Glomerular visceral epithelial cell (primary cell): ENCODE measurements around the gene ZIC5.

Source experiments
- DNase-seq: peaks from one replicate; pipeline ENCODE4 v3.0.0-alpha.2; 2016; ENCODE audit errors: extremely low spot score

The ZIC5 gene

DNA sequence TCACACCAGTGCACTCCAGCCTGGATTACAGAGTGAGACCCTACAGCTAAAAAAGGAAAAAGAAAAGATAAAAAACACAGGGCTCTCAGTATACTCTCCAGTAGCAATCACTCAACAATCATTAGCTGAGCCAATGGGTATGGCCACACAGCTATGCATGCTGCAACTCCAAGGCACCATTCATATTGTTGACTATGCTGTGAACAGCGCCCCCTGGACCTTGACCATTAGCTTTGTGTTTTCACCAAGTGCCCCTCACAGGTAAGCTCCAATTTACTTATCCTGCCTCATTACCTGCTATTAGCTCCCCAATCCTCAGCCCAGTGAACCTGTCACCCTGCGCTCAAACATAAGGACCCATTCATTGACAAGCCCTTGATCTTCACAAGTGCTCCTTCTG is 35.8 kb downstream of the ZIC5 start:
- DNase-seq = no peak

- no peak for DNase-seq
Measured at GRCh38 chr13:99932912-99933311, 38.7 kb downstream of the ZIC5 start.

GRCh38 chr13:99930925-99931324 is 40.6 kb downstream of the ZIC5 start:
- DNase-seq = no peak

DNA sequence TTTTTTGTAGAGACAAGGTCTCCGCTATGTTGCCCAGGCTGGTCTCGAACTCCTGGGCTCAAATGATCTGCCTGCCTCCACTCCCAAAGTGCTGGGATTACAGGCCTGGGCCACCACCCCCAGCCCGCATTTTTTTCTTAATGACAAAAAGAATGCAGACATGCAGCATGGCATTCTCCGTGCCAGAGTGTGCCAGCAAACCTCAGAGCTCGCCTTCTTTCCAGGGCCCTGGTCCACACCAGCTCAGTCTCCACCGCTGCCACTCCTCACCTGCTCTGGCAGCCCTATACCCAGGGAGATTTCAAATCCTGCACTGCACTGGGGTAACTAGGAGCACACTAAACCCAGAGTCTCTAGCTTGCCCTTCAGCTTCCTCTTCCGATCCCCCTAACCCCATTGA is 41.7 kb downstream of the ZIC5 start:
- no peak for DNase-seq

DNA sequence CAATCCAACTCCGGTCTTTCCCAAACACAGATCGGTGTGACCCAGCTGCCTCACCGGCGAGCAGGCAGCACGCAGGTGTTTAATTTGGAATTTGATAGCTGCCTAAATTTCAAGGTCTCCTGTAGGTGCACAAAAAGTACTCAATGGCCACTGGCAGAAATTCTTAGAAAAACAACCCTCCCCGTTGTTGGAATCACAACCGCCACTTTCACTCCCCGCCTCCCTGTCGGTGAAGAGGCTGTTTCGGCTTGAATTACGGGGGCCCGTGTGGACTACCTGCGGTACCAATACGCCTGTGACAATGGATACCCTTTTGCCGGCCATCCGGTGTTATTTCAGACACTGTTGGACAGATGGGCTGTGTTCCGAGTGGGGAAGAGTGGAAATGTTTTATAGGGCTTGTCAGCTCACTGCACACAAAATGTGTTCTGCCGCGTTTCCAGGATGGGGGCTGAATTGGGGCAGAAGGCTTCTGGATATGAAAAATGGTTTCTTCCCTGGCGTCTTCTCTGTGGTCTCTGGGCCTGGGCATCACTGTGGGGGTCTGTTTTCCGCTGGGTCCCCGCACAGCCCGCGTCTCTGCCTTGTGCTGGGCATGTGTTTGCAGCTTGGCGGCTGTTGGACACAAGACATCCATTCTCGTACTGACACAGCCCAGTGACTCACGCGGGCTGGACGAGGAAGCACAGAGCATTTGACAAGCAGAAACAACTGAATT is 45.4 kb downstream of the ZIC5 start:
- DNase-seq = peak; percentile 40

GRCh38 chr13:99923877-99924582 is 47.5 kb downstream of the ZIC5 start:
- no peak for DNase-seq

DNA sequence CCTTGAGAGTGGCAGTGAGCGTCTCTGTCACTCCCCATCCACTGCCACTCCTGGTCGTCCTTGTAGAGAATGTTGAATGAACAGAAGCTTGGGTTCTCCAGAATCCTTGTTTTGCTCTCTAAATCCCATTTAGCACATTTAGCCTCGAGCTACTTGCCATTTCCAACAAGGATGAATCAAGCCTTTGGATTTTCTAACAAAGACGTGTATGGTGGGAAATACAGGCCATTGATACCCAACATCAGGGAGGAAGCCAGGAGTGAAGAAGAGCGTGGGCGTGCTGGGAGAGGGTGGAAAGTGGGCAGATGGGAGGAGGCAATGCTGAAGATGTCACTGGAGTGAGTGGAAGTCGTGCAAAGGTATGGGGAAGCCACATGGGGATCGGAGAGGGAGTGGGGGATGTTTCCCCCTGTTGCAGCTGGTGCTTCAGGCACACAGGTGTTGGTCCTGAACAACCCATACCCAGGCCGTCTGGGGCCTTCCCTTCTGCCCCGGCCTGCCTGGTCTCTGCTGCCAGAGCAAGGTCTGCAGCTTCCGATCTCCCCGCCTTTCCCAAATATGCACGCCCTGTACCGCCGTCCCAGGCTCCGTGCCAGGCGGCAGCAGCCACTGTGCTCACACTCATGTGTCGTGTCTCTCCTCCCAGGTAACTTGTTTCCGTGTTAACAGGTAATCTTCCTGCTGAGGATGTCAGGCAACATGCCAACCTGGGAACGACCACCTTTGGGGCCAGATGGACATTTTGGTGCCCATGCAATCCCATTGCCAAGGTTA is 48.7 kb downstream of the ZIC5 start:
- DNase-seq = no peak

DNA sequence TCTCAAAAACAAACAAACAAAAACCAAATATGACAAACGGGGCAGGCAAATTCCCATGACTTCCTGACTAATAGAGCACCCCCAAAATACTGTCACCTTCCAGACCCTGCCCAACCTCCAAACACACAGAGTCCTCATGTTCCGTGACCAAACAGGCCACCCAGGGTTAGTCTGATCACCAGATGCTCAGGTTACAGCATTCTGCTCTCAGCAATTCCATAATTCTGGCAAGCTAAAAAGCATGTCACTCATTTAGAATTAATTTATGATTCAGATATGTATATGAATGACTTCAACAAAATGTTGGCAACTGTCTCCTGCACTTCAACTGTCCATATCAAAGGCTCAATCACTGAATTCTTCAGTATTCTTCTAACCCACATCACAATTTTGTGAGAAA is 52.4 kb downstream of the ZIC5 start:
- no peak for DNase-seq

DNA sequence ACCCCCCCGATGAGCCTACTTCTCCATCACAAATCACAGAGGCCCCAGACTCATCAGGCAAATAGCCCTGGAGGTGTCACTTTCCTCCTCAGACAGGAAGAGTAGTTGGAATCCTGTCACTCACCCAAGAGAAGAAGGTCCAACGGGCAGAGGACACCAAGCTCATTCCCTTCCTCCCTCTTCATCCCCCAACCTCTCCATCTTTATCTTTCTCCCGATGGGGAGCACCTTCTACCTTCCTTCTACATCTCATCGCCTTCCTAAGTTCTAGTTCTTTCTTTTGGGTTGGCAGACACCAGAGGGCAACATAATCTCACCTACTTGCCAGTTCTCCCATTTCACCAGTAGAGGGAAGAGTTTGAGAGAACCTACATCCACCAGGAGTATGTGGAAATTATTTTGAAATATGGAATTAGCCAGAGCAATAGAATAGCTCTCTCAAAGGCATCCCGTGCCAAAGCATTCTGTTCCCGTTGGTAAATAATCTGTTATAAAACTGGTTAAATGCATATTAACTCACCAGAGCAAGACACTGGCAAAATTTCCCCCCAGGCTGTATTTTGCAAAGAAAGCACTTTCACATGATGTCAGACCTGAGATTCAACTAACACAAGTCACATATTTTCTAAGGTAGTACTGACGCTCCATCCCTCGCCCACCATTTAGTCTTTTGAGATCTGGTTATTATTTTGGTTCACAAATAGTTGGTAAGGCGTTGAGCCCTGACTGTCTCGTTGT is 55.0 kb downstream of the ZIC5 start:
- DNase-seq = peak; percentile 60

- no peak for DNase-seq
Measured at GRCh38 chr13:99913167-99913566, 58.4 kb downstream of the ZIC5 start.
